GM19239 (cell line): ENCODE data around the gene CASP8.
"Not testable (repeated sequence)": the region's sequence is repeated elsewhere in the genome, so short reads cannot be mapped to it uniquely, and the experiment has no call there.

Experiments used
- DNase-seq: peaks from one replicate; pipeline ENCODE4 v3.0.0; 2011; ENCODE audit warnings: low spot score; ENCODE audit not compliant: insufficient read length
- FAIRE-seq: peaks from 2 replicates; lab custom pipeline; 2011; peaks lifted over from hg19 to GRCh38; lab: Jason Lieb, UNC

Gene CASP8

GRCh38 chr2:201266629-201267028, 6.3 kb downstream of the CASP8 start:
- FAIRE-seq (no peak), DNase-seq (no peak)

- FAIRE-seq (no peak), DNase-seq (no peak)
These were observed 7.1 kb downstream of the CASP8 start for GRCh38 chr2:201267278-201268030.

GRCh38 chr2:201269764-201270163, 9.4 kb downstream of the CASP8 start:
- DNase-seq, result no peak
- no peak for FAIRE-seq

GRCh38 chr2:201270293-201271001, 10.1 kb downstream of the CASP8 start:
- no peak for DNase-seq
- no peak for FAIRE-seq

- FAIRE-seq (no peak), DNase-seq (no peak)
These were observed 11.6 kb downstream of the CASP8 start for GRCh38 chr2:201271917-201272316.

- FAIRE-seq, result no peak
These were observed 13.1 kb downstream of the CASP8 start for GRCh38 chr2:201273330-201273983.

GRCh38 chr2:201275069-201275468, 14.7 kb downstream of the CASP8 start:
- no peak for FAIRE-seq
- DNase-seq, result no peak

More at GRCh38 chr2:201273330-201273983, 13.1 kb downstream of the CASP8 start:
- DNase-seq, result no peak

GRCh38 chr2:201275990-201276389, 15.7 kb downstream of the CASP8 start:
- FAIRE-seq (no peak), DNase-seq (no peak)

GRCh38 chr2:201276511-201276910, 16.2 kb downstream of the CASP8 start:
- DNase-seq (no peak), FAIRE-seq (no peak)

- FAIRE-seq (peak; percentile 44), DNase-seq (no peak)
These were observed 18.7 kb downstream of the CASP8 start for GRCh38 chr2:201279079-201279478.

- no peak for DNase-seq
- FAIRE-seq, result peak; percentile 14
These were observed 20.1 kb downstream of the CASP8 start for GRCh38 chr2:201280191-201281040.

- FAIRE-seq (no peak), DNase-seq (no peak)
These were observed 25.2 kb downstream of the CASP8 start for GRCh38 chr2:201285499-201285898.

GRCh38 chr2:201290457-201291148, 30.3 kb downstream of the CASP8 start:
- FAIRE-seq, DNase-seq: not testable (repeated sequence)

- FAIRE-seq (no peak), DNase-seq (no peak)
These were observed 38.2 kb downstream of the CASP8 start for GRCh38 chr2:201298462-201299052.

- not testable (repeated sequence) for DNase-seq, FAIRE-seq
These were observed 39.6 kb downstream of the CASP8 start for GRCh38 chr2:201299929-201300328.

GRCh38 chr2:201307876-201308275, 47.5 kb downstream of the CASP8 start:
- no peak for DNase-seq
- FAIRE-seq, result no peak

GRCh38 chr2:201308914-201309313, 48.6 kb downstream of the CASP8 start:
- FAIRE-seq (no peak), DNase-seq (no peak)

- FAIRE-seq (no peak), DNase-seq (no peak)
These were observed 53.0 kb downstream of the CASP8 start for GRCh38 chr2:201313362-201313761.

- no peak for FAIRE-seq
These were observed 59.2 kb downstream of the CASP8 start for GRCh38 chr2:201319511-201319910.

More at GRCh38 chr2:201319511-201319910, 59.2 kb downstream of the CASP8 start:
- no peak for DNase-seq
